ENCODE measurements around the gene ITGAV.

DNA sequence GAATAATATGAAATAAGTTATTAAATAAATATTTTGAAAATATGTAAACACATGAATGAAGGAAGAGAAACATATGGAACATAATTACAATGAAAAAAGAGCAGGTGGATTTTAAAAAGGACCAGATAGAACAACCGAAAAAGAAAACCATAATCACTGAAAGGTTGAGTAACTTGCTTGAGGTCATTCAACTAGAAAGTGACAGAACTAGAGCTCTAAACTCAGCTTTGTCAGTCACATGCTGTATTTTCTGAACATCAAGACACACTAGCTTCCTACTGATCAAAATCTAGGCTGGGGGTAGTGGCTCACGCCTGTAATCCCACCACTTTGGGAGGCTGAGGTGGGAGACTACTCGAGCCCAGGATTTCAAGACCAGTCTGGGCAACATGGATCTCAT is 30.0 kb upstream of the ITGAV start:
- TF ChIP-seq POLR2A (IDR thresholded peaks at IDR 0.05; ENCODE audit: low read depth, low read length) (no peak), FOS (IDR thresholded peaks at IDR 0.05; ENCODE audit: low read depth, low read length) (no peak)
- TF ChIP-seq, protein P1, sequence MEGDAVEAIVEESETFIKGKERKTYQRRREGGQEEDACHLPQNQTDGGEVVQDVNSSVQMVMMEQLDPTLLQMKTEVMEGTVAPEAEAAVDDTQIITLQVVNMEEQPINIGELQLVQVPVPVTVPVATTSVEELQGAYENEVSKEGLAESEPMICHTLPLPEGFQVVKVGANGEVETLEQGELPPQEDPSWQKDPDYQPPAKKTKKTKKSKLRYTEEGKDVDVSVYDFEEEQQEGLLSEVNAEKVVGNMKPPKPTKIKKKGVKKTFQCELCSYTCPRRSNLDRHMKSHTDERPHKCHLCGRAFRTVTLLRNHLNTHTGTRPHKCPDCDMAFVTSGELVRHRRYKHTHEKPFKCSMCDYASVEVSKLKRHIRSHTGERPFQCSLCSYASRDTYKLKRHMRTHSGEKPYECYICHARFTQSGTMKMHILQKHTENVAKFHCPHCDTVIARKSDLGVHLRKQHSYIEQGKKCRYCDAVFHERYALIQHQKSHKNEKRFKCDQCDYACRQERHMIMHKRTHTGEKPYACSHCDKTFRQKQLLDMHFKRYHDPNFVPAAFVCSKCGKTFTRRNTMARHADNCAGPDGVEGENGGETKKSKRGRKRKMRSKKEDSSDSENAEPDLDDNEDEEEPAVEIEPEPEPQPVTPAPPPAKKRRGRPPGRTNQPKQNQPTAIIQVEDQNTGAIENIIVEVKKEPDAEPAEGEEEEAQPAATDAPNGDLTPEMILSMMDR (conservative IDR thresholded peaks at IDR 0.05; ENCODE audit: low read depth, low read length) = no peak
